B cell (primary cell): ENCODE results near the gene ITPK1.

Experiments used
- CTCF ChIP-seq: fragments of 200-600 bp; IDR thresholded peaks from one replicate; pipeline ENCODE4 v1.8.0; 2022; ENCODE audit warnings: antibody characterized with exemption, mild to moderate bottlenecking
- EZH2 ChIP-seq: IDR thresholded peaks from 2 replicates; pipeline ENCODE4 v1.6.1; 2012; ENCODE audit warnings: borderline replicate concordance, low read depth, mild to moderate bottlenecking, moderate library complexity, low read length; ENCODE audit not compliant: insufficient read depth, poor library complexity, severe bottlenecking

DNA sequence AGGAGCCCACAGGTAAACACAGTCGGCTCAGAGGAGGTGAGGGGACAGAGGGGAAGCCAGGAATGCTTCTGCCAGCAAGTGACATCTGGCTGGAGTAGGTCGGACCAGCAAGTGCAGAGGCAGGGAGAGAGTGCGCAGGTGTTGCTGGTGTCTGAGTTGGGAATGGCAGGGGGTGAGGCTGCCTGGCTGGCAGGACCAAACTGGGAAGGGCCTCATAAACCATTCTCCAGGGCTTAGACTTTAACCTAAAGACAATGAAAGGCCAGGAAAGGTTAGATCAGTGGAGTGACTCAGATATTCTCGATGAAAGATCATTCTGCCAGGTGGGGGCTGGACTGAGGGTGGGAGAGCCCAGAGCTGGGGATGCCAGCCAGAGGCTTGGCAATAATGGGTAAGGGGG is 66.4 kb downstream of the ITPK1 start:
- TF ChIP-seq CTCF, result no peak
- no peak for TF ChIP-seq EZH2
